Measurements from ENCODE around the gene CCDC197. TPM values are rescaled to one million over a fixed set of nuclear protein-coding genes. Genes with fewer than 3 reads are reported as not detected.

Gene CCDC197
- total RNA-seq, 2 experiments from 2014 or later: 0.45 TPM; not detected in 1

GRCh38 chr14:93973607-93974006 lies 23.5 kb upstream of the CCDC197 start:
- Mint-ChIP-seq H3K4me1 (peaks cover 93% of the 10 kb centered on the region), H3K9me3 (peaks cover 5% of the 10 kb centered on the region), H3K4me3 (no peak overlapping the region), H3K27ac (peak overlapping the region; percentile 97), H3K36me3 (ENCODE audit: low read depth) (peaks cover 35% of the 10 kb centered on the region), H3K27me3 (no peaks in the 10 kb centered on the region)
- DNase-seq: no peak
- CTCF ChIA-PET: interaction anchor here (1.0 to 13.5 kb wide), 3 partner anchors 10 to 34 kb away, joined by 3 to 354 read pairs (median 156); no protein-coding TSS in a partner anchor
- POLR2A ChIA-PET: interaction anchor here (1.5 to 13.5 kb wide), 7 partner anchors 10 to 49 kb away, joined by 3 to 616 read pairs (median 7); no protein-coding TSS in a partner anchor

- no peak for DNase-seq
- H3K27me3 Mint-ChIP-seq: no peaks in the 10 kb centered on the region
- CTCF ChIA-PET: interaction anchor here (1.6 to 13.5 kb wide), 4 partner anchors 9 to 35 kb away, joined by 3 to 354 read pairs (median 32); no protein-coding TSS in a partner anchor
- POLR2A ChIA-PET: interaction anchor here (0.8 to 13.5 kb wide), 7 partner anchors 14 to 52 kb away, joined by 3 to 616 read pairs (median 6); no protein-coding TSS in a partner anchor
- peak overlapping the region; percentile 97 for H3K27ac Mint-ChIP-seq
- peak overlapping the region; percentile 78 for H3K4me3 Mint-ChIP-seq
- H3K9me3 Mint-ChIP-seq: peaks cover 6% of the 10 kb centered on the region
- H3K4me1 Mint-ChIP-seq: peaks cover 94% of the 10 kb centered on the region
- peaks cover 30% of the 10 kb centered on the region for H3K36me3 Mint-ChIP-seq (ENCODE audit: low read depth)
Measured at GRCh38 chr14:93974299-93974698, 22.8 kb upstream of the CCDC197 start.

GRCh38 chr14:93974833-93975232 lies 22.3 kb upstream of the CCDC197 start:
- H3K27me3 Mint-ChIP-seq: no peaks in the 10 kb centered on the region
- H3K36me3 Mint-ChIP-seq (ENCODE audit: low read depth): peaks cover 30% of the 10 kb centered on the region
- ChIA-PET POLR2A (interaction anchor here (0.7 to 13.5 kb wide), 9 partner anchors 9 to 107 kb away, joined by 3 to 616 read pairs (median 6); partner anchors contain the start of genes DDX24 and IFI27L1), CTCF (interaction anchor here (1.6 to 13.5 kb wide), 4 partner anchors 9 to 35 kb away, joined by 3 to 354 read pairs (median 32); no protein-coding TSS in a partner anchor)
- H3K4me3 Mint-ChIP-seq: peak overlapping the region; percentile 78
- DNase-seq: no peak
- H3K9me3 Mint-ChIP-seq: peaks cover 9% of the 10 kb centered on the region
- H3K27ac Mint-ChIP-seq: peak overlapping the region; percentile 97
- peaks cover 94% of the 10 kb centered on the region for H3K4me1 Mint-ChIP-seq

GRCh38 chr14:93975791-93976476 lies 21.2 kb upstream of the CCDC197 start:
- H3K4me3 Mint-ChIP-seq: peak overlapping the region; percentile 78
- peaks cover 9% of the 10 kb centered on the region for H3K9me3 Mint-ChIP-seq
- H3K4me1 Mint-ChIP-seq: peaks cover 89% of the 10 kb centered on the region
- no peaks in the 10 kb centered on the region for H3K27me3 Mint-ChIP-seq
- DNase-seq: peak; percentile 52
- peak overlapping the region; percentile 97 for H3K27ac Mint-ChIP-seq
- peaks cover 34% of the 10 kb centered on the region for H3K36me3 Mint-ChIP-seq (ENCODE audit: low read depth)
- CTCF ChIA-PET: interaction anchor here (0.7 to 13.5 kb wide), 6 partner anchors 10 to 36 kb away, joined by 3 to 354 read pairs (median 16); no protein-coding TSS in a partner anchor
- POLR2A ChIA-PET: interaction anchor here (0.8 to 13.5 kb wide), 12 partner anchors 8 to 106 kb away, joined by 3 to 616 read pairs (median 4); partner anchors contain the start of genes DDX24 and IFI27L1

GRCh38 chr14:93976477-93977057 lies 20.5 kb upstream of the CCDC197 start, which contains the start of gene ASB2:
ASB2 (minus strand) TSS chr14:93976570; CDS start chr14:93964539, 12,031 bp downstream.
- POLR2A ChIA-PET: interaction anchor here (0.7 to 13.5 kb wide), 12 partner anchors 8 to 105 kb away, joined by 3 to 616 read pairs (median 4); partner anchors contain the start of genes DDX24 and IFI27L1
- H3K9me3 Mint-ChIP-seq: peaks cover 9% of the 10 kb centered on the region
- H3K27me3 Mint-ChIP-seq: no peaks in the 10 kb centered on the region
- H3K4me1 Mint-ChIP-seq: peaks cover 82% of the 10 kb centered on the region
- CTCF ChIA-PET: interaction anchor here (0.7 to 13.5 kb wide), 5 partner anchors 15 to 37 kb away, joined by 3 to 354 read pairs (median 30); no protein-coding TSS in a partner anchor
- H3K4me3 Mint-ChIP-seq: peak within 1 kb of the TSS; percentile 78
- H3K27ac Mint-ChIP-seq: peak within 1 kb of the TSS; percentile 97
- H3K36me3 Mint-ChIP-seq (ENCODE audit: low read depth): peaks cover 34% of the 10 kb centered on the region
- peak; percentile 54 for DNase-seq

- Mint-ChIP-seq H3K4me3 (peak overlapping the region; percentile 78), H3K9me3 (peaks cover 9% of the 10 kb centered on the region), H3K36me3 (ENCODE audit: low read depth) (peaks cover 33% of the 10 kb centered on the region), H3K27me3 (no peaks in the 10 kb centered on the region), H3K27ac (peak overlapping the region; percentile 97), H3K4me1 (peaks cover 78% of the 10 kb centered on the region)
- POLR2A ChIA-PET: interaction anchor here (0.7 to 13.5 kb wide), 8 partner anchors 8 to 103 kb away, joined by 3 to 616 read pairs (median 4); no protein-coding TSS in a partner anchor
- DNase-seq: no peak
- CTCF ChIA-PET: interaction anchor here (3.4 to 13.5 kb wide), 3 partner anchors 16 to 37 kb away, joined by 30 to 354 read pairs (median 35); no protein-coding TSS in a partner anchor
Measured at GRCh38 chr14:93977171-93977570, 19.9 kb upstream of the CCDC197 start.

- Mint-ChIP-seq H3K4me1 (peaks cover 71% of the 10 kb centered on the region), H3K9me3 (peaks cover 9% of the 10 kb centered on the region), H3K4me3 (no peak overlapping the region), H3K27me3 (no peaks in the 10 kb centered on the region), H3K36me3 (ENCODE audit: low read depth) (peaks cover 30% of the 10 kb centered on the region), H3K27ac (peak overlapping the region; percentile 97)
- peak; percentile 81 for DNase-seq
- POLR2A ChIA-PET: interaction anchor here (0.9 to 13.5 kb wide), 21 partner anchors 7 to 50 kb away, joined by 3 to 616 read pairs (median 4); partner anchors contain the start of gene CCDC197
- CTCF ChIA-PET: interaction anchor here (0.7 to 13.5 kb wide), 8 partner anchors 16 to 38 kb away, joined by 3 to 354 read pairs (median 8); no protein-coding TSS in a partner anchor
Measured at GRCh38 chr14:93977790-93978581, 19.1 kb upstream of the CCDC197 start.

- Mint-ChIP-seq H3K27me3 (no peaks in the 10 kb centered on the region), H3K4me1 (peaks cover 63% of the 10 kb centered on the region), H3K9me3 (peaks cover 9% of the 10 kb centered on the region), H3K4me3 (no peak overlapping the region), H3K36me3 (ENCODE audit: low read depth) (peaks cover 22% of the 10 kb centered on the region), H3K27ac (peak overlapping the region; percentile 97)
- ChIA-PET POLR2A (interaction anchor here (0.7 to 13.5 kb wide), 22 partner anchors 8 to 49 kb away, joined by 3 to 616 read pairs (median 4); partner anchors contain the start of gene CCDC197), CTCF (interaction anchor here (0.7 to 13.5 kb wide), 8 partner anchors 16 to 39 kb away, joined by 3 to 354 read pairs (median 8); no protein-coding TSS in a partner anchor)
- DNase-seq: no peak
Measured at GRCh38 chr14:93978735-93979134, 18.4 kb upstream of the CCDC197 start.

- H3K4me1 Mint-ChIP-seq: peaks cover 44% of the 10 kb centered on the region
- no peak overlapping the region for H3K27ac Mint-ChIP-seq
- no peak for DNase-seq
- no peaks in the 10 kb centered on the region for H3K27me3 Mint-ChIP-seq
- H3K4me3 Mint-ChIP-seq: no peak overlapping the region
- POLR2A ChIA-PET: interaction anchor here (5.0 kb wide), 1 partner anchor 9 kb away, joined by 25 read pairs; no protein-coding TSS in a partner anchor
- peaks cover 9% of the 10 kb centered on the region for H3K9me3 Mint-ChIP-seq
- peaks cover 18% of the 10 kb centered on the region for H3K36me3 Mint-ChIP-seq (ENCODE audit: low read depth)
- CTCF ChIA-PET: interaction anchor here (3.0 to 4.5 kb wide), 2 partner anchors 10 to 42 kb away, joined by 11 to 30 read pairs; no protein-coding TSS in a partner anchor
Measured at GRCh38 chr14:93980456-93981201, 16.5 kb upstream of the CCDC197 start.

- no peak for DNase-seq
- ChIA-PET CTCF (interaction anchor here (1.0 to 4.5 kb wide), 8 partner anchors 11 to 155 kb away, joined by 3 to 30 read pairs (median 5); no protein-coding TSS in a partner anchor), POLR2A (interaction anchor here (1.0 to 5.0 kb wide), 2 partner anchors 10 to 13 kb away, joined by 3 to 25 read pairs; no protein-coding TSS in a partner anchor)
- Mint-ChIP-seq H3K27ac (no peak overlapping the region), H3K4me3 (no peak overlapping the region), H3K27me3 (no peaks in the 10 kb centered on the region), H3K4me1 (peaks cover 35% of the 10 kb centered on the region), H3K36me3 (ENCODE audit: low read depth) (peaks cover 12% of the 10 kb centered on the region), H3K9me3 (peaks cover 9% of the 10 kb centered on the region)
Measured at GRCh38 chr14:93981316-93982229, 15.5 kb upstream of the CCDC197 start.

All from activated CD4-positive, alpha-beta memory T cell treated with anti-CD3 and anti-CD28 coated beads, Interleukin-2, amount 10 ng/mL, durations not matched to agents 7 days and 5 days (primary cell).